ENCODE results near the gene TRPC1.

DNA sequence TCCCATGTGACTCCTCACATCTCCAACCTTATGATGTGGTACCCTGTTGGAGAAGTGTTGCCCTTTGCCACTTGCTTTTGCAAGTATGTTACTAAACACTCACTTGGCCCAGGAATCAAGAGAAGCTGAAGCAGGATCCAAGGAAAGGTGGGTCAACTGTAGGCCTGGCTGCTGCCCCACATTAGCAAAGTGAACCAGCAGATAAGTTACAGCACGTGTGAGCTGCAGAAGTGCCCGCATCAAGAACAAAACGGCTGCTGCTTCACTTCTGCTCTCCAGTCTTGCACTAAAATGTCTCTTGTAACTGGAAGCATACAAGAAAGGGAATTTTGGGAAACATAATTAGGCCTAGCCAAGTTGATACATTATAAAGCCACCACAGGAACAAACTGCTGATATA, 85.4 kb downstream of the TRPC1 start:
- TF ChIP-seq, protein P1, sequence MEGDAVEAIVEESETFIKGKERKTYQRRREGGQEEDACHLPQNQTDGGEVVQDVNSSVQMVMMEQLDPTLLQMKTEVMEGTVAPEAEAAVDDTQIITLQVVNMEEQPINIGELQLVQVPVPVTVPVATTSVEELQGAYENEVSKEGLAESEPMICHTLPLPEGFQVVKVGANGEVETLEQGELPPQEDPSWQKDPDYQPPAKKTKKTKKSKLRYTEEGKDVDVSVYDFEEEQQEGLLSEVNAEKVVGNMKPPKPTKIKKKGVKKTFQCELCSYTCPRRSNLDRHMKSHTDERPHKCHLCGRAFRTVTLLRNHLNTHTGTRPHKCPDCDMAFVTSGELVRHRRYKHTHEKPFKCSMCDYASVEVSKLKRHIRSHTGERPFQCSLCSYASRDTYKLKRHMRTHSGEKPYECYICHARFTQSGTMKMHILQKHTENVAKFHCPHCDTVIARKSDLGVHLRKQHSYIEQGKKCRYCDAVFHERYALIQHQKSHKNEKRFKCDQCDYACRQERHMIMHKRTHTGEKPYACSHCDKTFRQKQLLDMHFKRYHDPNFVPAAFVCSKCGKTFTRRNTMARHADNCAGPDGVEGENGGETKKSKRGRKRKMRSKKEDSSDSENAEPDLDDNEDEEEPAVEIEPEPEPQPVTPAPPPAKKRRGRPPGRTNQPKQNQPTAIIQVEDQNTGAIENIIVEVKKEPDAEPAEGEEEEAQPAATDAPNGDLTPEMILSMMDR (IDR thresholded peaks at IDR 0.05): no peak
- TF ChIP-seq POLR2AphosphoS5 (IDR thresholded peaks at IDR 0.05; ENCODE audit: low read depth, low read length) (no peak), REST (IDR thresholded peaks at IDR 0.05; ENCODE audit: insufficient read depth in 1 of 2, low read depth in 2 of 2, low read length in 1 of 2) (no peak), TCF7L2 (IDR thresholded peaks at IDR 0.05; ENCODE audit: low read depth, low read length) (no peak)

Data from Panc1 (cell line).